GM15510 (cell line): ENCODE data around the gene BCL2L11.

ENCODE experiments used
- POLR2A ChIP-seq: IDR thresholded peaks from 3 replicates; pipeline ENCODE4 v1.6.1; 2011; ENCODE audit warnings: borderline replicate concordance; ENCODE audit not compliant: insufficient read length; ENCODE audit errors: extremely low read depth

BCL2L11 gene

GRCh38 chr2:111123751-111124150 is 3.0 kb downstream of the BCL2L11 start:
- no peak for TF ChIP-seq POLR2A

- TF ChIP-seq POLR2A = no peak
Observed at GRCh38 chr2:111126581-111126980, 5.9 kb downstream of the BCL2L11 start.

GRCh38 chr2:111127351-111127750 is 6.6 kb downstream of the BCL2L11 start:
- TF ChIP-seq POLR2A = no peak

GRCh38 chr2:111128096-111128495 is 7.4 kb downstream of the BCL2L11 start:
- TF ChIP-seq POLR2A = no peak

DNA sequence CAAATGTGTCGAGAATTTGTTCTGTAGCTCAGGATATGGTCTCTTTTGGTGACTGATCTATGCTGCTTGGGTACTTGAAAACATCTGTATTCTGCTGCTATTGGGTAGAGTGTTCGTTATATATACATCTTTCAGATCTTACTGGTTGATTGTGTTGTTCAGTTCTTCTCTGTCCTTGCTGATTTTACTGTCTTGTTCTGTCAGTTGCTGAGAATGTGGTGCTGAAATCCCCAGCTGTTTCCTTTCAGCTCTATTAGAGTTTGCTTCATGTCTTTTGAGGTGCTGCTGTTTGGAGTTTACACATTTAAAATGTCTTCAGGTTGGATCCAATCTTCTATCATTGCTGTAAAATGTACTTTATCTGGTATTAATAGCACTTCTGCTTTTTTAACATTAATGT is 12.9 kb downstream of the BCL2L11 start:
- no peak for TF ChIP-seq POLR2A

GRCh38 chr2:111134055-111134454 is 13.3 kb downstream of the BCL2L11 start:
- TF ChIP-seq POLR2A = no peak

DNA sequence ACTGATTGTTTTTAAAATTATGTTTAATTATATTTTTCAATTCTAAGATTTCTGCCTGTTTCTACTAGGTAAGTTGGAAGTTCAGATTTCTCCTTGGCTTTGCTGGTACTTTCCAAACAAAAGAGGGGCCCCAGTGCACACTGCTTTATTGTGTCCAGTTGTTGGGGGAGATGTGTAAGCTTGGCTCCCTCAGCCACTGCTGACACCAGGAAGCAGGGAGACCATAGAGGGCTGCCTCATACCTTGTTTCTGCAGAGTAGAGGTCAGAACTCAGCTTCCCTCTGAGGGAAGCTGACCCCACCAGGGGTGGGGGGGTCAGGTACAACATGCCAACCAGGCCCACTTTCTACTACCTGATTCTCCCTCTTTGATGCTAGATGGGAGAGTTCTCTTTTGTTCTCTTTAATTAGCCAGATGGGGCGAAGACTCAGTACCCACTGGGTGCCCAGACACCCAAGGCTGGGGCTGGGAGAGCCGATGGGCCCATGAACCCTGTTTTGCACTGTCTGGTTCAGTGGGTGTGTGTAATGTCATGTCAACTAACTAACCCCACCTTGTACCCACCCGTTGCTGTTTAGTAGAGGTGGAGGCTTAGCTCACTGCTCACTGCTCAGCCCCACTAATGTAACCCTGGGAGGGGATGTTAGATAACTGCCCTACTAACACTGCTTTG is 14.7 kb downstream of the BCL2L11 start:
- no peak for TF ChIP-seq POLR2A

- TF ChIP-seq POLR2A = no peak
Observed at GRCh38 chr2:111135910-111136297, 15.2 kb downstream of the BCL2L11 start.

DNA sequence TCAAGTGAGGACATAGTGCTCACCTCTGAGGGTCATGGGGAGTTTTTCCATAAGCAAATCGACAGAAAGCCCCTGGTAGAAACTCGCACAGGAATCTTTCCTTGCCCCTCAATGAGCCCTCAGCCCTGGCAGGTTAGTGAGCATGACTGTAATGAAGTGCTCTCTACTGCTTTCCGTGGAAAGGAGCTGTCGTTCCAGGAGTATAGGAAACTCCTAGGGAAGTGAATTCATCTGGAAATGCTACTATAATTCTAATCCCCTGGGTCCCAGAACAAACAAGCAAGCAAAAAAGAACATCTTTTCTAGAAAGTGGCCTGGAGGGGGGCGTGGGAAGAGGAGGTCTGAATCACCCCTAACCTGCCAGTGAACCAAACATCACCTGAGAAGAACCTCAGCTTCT is 18.1 kb downstream of the BCL2L11 start:
- no peak for TF ChIP-seq POLR2A

GRCh38 chr2:111139637-111140317 is 19.1 kb downstream of the BCL2L11 start:
- no peak for TF ChIP-seq POLR2A

- no peak for TF ChIP-seq POLR2A
Observed at GRCh38 chr2:111140815-111141214, 20.1 kb downstream of the BCL2L11 start.

GRCh38 chr2:111142101-111142500 is 21.4 kb downstream of the BCL2L11 start:
- TF ChIP-seq POLR2A = no peak

GRCh38 chr2:111143107-111143842 is 22.6 kb downstream of the BCL2L11 start:
- TF ChIP-seq POLR2A = no peak

DNA sequence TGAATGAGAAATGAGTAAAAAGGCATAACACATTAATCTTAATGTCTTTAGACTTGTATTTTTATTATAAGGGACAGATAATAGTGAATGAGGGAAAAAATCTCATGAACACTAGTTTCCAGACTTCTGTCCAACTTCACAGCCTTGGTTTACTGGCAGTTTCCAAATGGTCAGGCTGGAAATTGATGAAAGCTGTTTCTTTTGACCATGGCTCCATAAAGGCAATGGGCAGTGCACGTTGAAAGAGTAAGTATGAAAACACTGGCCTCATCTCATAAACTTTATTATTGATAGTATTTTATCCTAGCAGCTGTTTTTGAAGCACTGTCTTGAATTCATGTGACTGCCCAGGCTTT is 23.1 kb downstream of the BCL2L11 start:
- TF ChIP-seq POLR2A = no peak

DNA sequence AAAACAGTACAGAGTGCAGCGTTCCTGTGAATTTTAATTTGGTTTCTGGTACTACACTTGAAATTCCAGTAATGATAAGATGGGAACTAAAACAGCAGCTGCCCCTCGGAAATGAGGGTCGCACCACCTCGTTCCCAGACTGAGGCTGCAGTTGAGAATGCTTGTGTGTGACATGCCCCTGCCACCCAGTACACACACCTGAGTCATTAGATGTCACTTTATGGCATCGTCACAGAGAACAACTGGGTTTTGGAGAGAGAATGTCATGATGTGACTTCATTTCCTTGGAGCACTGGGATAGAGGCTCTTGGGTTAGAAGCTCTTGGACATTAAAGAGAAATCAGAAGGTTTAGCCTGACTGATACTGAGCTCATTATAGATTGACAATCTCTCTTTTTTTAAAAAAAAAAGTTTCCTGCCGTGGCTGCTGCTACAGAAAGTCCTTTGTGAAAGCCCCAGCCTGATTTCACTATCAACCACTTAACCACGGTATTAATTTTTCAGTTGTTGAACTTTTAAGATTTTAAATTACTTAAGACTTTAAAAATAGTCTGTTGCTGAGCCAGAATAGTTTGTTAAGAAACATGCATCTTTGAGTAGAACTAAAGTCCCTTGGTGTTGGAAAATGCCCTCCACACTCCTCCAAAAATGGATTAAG is 24.5 kb downstream of the BCL2L11 start:
- TF ChIP-seq POLR2A = no peak
